AG10803 (cell line): ENCODE data around the gene ZMIZ1.

Source experiments
- DNase-seq: peaks from one replicate; pipeline ENCODE4 v3.0.0; 2010; ENCODE audit warnings: low read depth
- H3K4me3 ChIP-seq: 2 replicates; pipeline ENCODE4 v1.5.1; 2011; ENCODE audit warnings: mild to moderate bottlenecking, low read length, control low read depth
- TF ChIP-seq, protein P1 (sequence below): conservative IDR thresholded peaks from 2 replicates; pipeline ENCODE4 v1.5.1; 2011; ENCODE audit warnings: mild to moderate bottlenecking, low read length, control low read depth, inconsistent platforms

The ZMIZ1 gene

DNA sequence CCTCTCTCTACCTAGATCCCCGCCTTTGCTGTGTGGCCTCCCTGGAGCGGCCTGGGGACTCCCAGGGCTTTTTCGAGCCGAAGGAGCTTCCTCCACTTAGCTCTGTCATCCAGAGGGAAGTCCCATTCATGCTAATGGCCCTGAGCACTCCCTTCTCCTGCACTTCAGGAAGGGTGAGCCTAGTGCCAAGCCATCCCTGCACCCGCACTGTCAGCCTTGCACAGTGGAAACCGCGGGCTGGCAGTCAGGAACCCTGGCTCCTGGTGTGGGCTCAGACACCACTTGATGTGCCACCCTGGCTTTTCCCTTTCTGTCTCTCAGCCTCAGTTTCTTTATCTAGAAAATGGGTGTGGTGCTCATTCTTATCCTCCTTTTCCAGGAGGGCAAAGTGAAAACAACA, 131.6 kb downstream of the ZMIZ1 start:
- DNase-seq, result no peak
- TF ChIP-seq, protein P1, sequence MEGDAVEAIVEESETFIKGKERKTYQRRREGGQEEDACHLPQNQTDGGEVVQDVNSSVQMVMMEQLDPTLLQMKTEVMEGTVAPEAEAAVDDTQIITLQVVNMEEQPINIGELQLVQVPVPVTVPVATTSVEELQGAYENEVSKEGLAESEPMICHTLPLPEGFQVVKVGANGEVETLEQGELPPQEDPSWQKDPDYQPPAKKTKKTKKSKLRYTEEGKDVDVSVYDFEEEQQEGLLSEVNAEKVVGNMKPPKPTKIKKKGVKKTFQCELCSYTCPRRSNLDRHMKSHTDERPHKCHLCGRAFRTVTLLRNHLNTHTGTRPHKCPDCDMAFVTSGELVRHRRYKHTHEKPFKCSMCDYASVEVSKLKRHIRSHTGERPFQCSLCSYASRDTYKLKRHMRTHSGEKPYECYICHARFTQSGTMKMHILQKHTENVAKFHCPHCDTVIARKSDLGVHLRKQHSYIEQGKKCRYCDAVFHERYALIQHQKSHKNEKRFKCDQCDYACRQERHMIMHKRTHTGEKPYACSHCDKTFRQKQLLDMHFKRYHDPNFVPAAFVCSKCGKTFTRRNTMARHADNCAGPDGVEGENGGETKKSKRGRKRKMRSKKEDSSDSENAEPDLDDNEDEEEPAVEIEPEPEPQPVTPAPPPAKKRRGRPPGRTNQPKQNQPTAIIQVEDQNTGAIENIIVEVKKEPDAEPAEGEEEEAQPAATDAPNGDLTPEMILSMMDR, result no peak
- H3K4me3 ChIP-seq, result no peak overlapping the region

DNA sequence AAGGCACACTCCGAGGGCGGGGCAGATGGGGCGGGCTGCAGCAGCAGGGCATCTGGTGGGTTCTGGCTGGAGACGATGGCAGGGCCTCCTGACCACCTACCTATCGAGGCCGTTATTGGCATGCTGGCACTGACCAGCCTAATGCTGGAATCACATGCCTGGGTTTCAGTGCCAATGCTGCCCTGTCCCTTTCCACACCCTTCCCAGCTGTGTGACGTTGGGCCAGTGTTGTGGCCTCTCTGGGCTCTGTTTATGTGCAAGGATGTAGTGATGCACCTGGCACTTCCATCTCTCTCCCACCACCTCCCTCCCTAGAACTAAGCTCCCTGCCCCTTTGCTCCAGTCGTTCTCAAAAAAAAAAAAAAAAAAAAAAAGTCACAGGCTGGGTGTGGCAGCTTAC, 132.9 kb downstream of the ZMIZ1 start:
- TF ChIP-seq, protein P1, result no peak
- H3K4me3 ChIP-seq, result no peak overlapping the region
- no peak for DNase-seq

DNA sequence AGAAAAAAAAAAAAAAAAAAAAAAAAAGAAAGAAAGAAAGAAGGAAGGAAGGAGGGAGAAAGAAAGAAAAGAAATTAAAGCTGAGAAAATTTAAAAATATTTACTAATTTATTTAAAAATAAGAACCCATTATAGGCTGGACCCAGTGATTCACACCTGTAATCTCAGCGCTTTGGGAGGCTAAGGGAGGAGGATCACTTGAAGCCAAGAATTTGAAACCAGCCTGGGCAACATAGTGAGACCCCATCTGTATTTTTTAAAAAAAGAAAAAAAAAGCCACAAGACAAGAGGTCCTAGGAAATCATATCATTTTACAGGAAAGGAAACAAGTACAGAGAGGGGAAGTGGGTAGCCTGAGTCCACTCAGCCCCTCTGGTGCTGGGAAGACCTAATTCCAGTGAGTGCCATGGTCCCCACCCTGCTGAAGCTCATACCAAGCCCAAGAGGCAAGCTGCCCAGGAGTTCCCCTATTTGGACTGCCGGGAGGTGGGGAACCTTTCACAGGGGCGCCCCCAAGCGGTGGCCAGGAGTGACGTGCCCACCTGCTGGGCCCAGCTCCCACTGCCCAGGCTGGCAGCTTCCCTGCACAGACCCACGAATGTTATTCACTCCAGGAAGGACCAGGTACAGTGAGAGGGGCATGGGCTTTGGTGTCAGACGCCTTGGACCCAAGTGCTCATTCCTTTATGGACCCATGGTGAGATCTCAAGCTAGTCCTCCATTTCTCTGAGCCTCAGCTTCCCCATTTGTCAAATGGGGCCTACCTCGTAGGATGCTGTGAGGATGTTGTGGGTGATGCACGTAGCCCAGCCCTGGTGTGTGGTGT, 133.6 kb downstream of the ZMIZ1 start:
- DNase-seq, result peak; percentile 45
- TF ChIP-seq, protein P1, result peak; percentile 52

DNA sequence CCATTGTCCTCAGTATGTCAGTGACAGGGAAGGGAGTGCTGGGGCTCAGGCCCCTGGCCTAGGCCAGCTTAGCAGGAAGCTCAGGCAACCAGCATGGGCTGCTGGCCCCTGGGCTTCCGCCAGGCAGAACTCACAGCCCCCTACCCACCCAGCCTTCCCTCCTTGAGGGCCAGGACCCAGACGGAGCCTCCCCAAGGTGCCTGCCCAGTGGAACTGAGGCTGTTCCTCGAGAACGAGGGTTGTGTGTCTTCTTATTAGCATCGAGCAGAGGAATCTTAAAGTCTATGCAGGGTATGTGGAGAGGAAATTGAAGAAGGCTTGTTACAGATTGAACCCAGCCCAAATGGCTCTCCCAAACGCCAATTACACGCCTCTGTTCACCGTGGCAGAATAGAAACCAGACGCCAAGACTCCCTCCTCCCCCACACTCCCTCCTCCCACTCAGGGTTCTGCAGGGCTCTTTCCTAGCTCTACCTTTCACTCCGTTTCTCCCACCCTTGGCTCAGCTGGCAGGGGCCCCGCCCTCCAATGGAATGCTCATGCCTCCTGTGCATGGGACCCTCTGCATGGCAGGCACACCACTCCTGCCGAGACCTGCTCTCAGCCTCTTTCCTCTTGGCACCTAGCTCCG, 134.4 kb downstream of the ZMIZ1 start:
- H3K4me3 ChIP-seq, result no peak overlapping the region
- DNase-seq, result no peak
- TF ChIP-seq, protein P1, result no peak

More for the DNA sequence above, 133.6 kb downstream of the ZMIZ1 start:
- H3K4me3 ChIP-seq, result no peak overlapping the region

DNA sequence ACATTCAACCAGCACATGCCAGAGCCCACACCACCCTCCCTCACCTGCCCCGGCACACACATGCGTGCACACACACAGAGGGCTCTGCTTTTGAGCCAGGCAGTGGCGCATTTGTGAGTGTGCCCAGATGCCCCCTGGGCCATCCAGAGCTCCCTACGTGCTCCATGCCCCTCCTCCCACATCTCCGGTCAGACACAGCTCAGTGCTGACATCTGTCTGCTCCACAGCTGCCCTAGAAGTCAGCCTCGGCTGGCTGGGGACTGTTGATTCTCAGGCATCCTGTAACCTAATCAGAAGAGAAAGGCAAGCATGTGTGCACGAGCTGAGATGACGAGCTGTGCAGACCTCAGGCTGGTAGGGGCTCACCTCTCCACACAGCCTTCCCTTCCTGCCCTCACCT, 135.1 kb downstream of the ZMIZ1 start:
- H3K4me3 ChIP-seq, result no peak overlapping the region
- DNase-seq, result no peak
- TF ChIP-seq, protein P1, result no peak

DNA sequence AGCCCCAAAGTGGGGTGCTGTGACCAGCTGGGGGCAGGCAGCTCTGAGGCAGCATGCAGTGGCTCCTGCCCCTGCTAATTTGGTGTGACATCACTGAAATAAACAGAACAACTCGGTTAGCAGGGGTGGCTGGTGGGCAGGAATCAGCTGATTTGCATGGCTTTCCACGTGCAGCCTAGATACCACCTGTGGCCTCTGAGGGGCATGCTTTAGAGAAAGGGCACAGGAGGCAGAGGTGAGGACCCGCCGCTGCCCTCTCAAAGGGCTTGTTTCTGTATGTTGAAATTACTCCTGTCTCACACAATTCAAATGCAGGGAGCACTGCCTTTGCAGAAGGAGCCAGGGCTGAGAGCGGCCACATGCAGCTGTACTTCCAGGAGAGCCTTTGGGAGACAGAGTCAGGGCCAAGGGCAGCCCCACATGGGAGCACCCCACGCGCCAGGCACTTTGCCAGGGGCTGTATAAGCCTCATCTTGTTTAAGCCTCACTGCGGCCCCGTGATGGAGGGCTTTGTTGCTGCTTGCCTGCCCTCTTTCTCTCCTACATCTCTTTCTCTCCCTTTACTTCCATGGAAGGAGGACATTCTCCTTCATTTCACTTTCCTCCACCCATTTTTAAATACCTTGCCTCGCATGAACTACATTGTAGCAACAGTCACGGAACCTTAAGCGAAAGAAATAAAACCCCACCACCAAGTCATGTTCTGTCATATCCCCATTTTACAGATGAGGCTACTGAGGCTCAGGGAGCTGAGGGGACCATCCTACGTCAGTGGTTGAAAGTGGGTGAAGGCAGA, 137.7 kb downstream of the ZMIZ1 start:
- H3K4me3 ChIP-seq, result no peak overlapping the region
- no peak for DNase-seq
- TF ChIP-seq, protein P1, result no peak
